Activated CD4-positive, alpha-beta T cell treated with anti-CD3 and anti-CD28 coated beads, Interleukin-2, amount 10 ng/mL, durations not matched to agents 7 days and 5 days (primary cell): ENCODE results near the gene ITGB1. TPM values are rescaled to one million over a fixed set of nuclear protein-coding genes. Genes with fewer than 3 reads are reported as not detected.

Experiments used
- CTCF ChIA-PET: fragments of 350-600 bp; sonication (Branson Sonifier 250); formaldehyde crosslinking; loops from one replicate; lab custom pipeline; 2021; ENCODE audit warnings: antibody characterized with exemption; lab: Charles Lee
- POLR2A ChIA-PET: fragments of 350-600 bp; sonication (Branson Sonifier 250); formaldehyde crosslinking; loops from one replicate; lab custom pipeline; 2021; ENCODE audit warnings: antibody characterized with exemption; lab: Charles Lee
- DNase-seq: peaks from one replicate; pipeline ENCODE4 v3.0.0-alpha.2; 2020
- H3K27ac Mint-ChIP-seq: one replicate; pipeline ENCODE4 v1.8.0; 2021; ENCODE audit warnings: mild to moderate bottlenecking, moderate library complexity, mixed read lengths
- H3K27me3 Mint-ChIP-seq: one replicate; pipeline ENCODE4 v1.8.0; 2021; ENCODE audit warnings: mixed read lengths
- H3K36me3 Mint-ChIP-seq: one replicate; pipeline ENCODE4 v1.8.0; 2021; ENCODE audit warnings: low read depth, mixed read lengths
- H3K4me1 Mint-ChIP-seq: one replicate; pipeline ENCODE4 v1.8.0; 2021; ENCODE audit warnings: mixed read lengths
- H3K4me3 Mint-ChIP-seq: one replicate; pipeline ENCODE4 v1.8.0; 2021; ENCODE audit warnings: mild to moderate bottlenecking, moderate library complexity, mixed read lengths
- H3K9me3 Mint-ChIP-seq: one replicate; pipeline ENCODE4 v1.8.0; 2021; ENCODE audit warnings: mixed read lengths
- total RNA-seq, 2 experiments: library from RNA; stranded (reverse); gene quantifications; one replicate each; pipeline ENCODE4 v1.2.3, GENCODE V29; 2021

ITGB1 gene
- total RNA-seq, 2 experiments from 2014 or later, result 89.4 to 98.4 TPM

- Mint-ChIP-seq H3K27me3 (no peaks in the 10 kb centered on the region), H3K27ac (no peak overlapping the region), H3K9me3 (no peaks in the 10 kb centered on the region), H3K36me3 (no peaks in the 10 kb centered on the region), H3K4me3 (no peak overlapping the region), H3K4me1 (peaks cover 5% of the 10 kb centered on the region)
- DNase-seq, result no peak
- ChIA-PET POLR2A (no interaction called here), CTCF (no interaction called here)
Measured at GRCh38 chr10:32888161-32888927, 69.7 kb downstream of the ITGB1 start.

GRCh38 chr10:32887481-32887880 is 70.5 kb downstream of the ITGB1 start:
- Mint-ChIP-seq H3K27me3 (no peaks in the 10 kb centered on the region), H3K27ac (no peak overlapping the region), H3K4me3 (no peak overlapping the region), H3K36me3 (no peaks in the 10 kb centered on the region), H3K9me3 (no peaks in the 10 kb centered on the region), H3K4me1 (peaks cover 5% of the 10 kb centered on the region)
- CTCF ChIA-PET, result no interaction called here
- POLR2A ChIA-PET, result no interaction called here
- no peak for DNase-seq

GRCh38 chr10:32882076-32882475 is 76.0 kb downstream of the ITGB1 start:
- POLR2A ChIA-PET, result no interaction called here
- Mint-ChIP-seq H3K36me3 (no peaks in the 10 kb centered on the region), H3K9me3 (no peaks in the 10 kb centered on the region), H3K27ac (no peak overlapping the region), H3K4me3 (no peak overlapping the region), H3K27me3 (no peaks in the 10 kb centered on the region), H3K4me1 (no peaks in the 10 kb centered on the region)
- no peak for DNase-seq
- CTCF ChIA-PET, result interaction anchor here (1.0 kb wide), 1 partner anchor 196 kb away, joined by 3 read pairs; no protein-coding TSS in a partner anchor

GRCh38 chr10:32878646-32879045 is 79.4 kb downstream of the ITGB1 start:
- POLR2A ChIA-PET, result no interaction called here
- Mint-ChIP-seq H3K4me3 (no peak overlapping the region), H3K9me3 (no peaks in the 10 kb centered on the region)

GRCh38 chr10:32877915-32878314 is 80.1 kb downstream of the ITGB1 start:
- Mint-ChIP-seq H3K27ac (no peak overlapping the region), H3K9me3 (no peaks in the 10 kb centered on the region), H3K4me3 (no peak overlapping the region), H3K27me3 (no peaks in the 10 kb centered on the region), H3K36me3 (no peaks in the 10 kb centered on the region), H3K4me1 (no peaks in the 10 kb centered on the region)
- CTCF ChIA-PET, result no interaction called here
- no peak for DNase-seq
- POLR2A ChIA-PET, result no interaction called here

More at GRCh38 chr10:32878646-32879045, 79.4 kb downstream of the ITGB1 start:
- no peak for DNase-seq
- Mint-ChIP-seq H3K4me1 (no peaks in the 10 kb centered on the region), H3K36me3 (no peaks in the 10 kb centered on the region), H3K27ac (no peak overlapping the region), H3K27me3 (no peaks in the 10 kb centered on the region)
- CTCF ChIA-PET, result no interaction called here

- CTCF ChIA-PET, result interaction anchor here (1.0 kb wide), 1 partner anchor 10 kb away, joined by 3 read pairs; no protein-coding TSS in a partner anchor
- H3K4me1 Mint-ChIP-seq, result no peaks in the 10 kb centered on the region
- peaks cover 7% of the 10 kb centered on the region for H3K27me3 Mint-ChIP-seq
- H3K9me3 Mint-ChIP-seq, result no peaks in the 10 kb centered on the region
- no peak overlapping the region for H3K4me3 Mint-ChIP-seq
- DNase-seq, result no peak
- POLR2A ChIA-PET, result no interaction called here
- no peak overlapping the region for H3K27ac Mint-ChIP-seq
- no peaks in the 10 kb centered on the region for H3K36me3 Mint-ChIP-seq
Measured at GRCh38 chr10:32865170-32865569, 92.9 kb downstream of the ITGB1 start.

- no peak overlapping the region for H3K27ac Mint-ChIP-seq
- H3K36me3 Mint-ChIP-seq, result no peaks in the 10 kb centered on the region
- peaks cover 2% of the 10 kb centered on the region for H3K27me3 Mint-ChIP-seq
- DNase-seq, result no peak
- no peak overlapping the region for H3K4me3 Mint-ChIP-seq
- peaks cover 2% of the 10 kb centered on the region for H3K9me3 Mint-ChIP-seq
- peaks cover 8% of the 10 kb centered on the region for H3K4me1 Mint-ChIP-seq
- POLR2A ChIA-PET, result no interaction called here
- CTCF ChIA-PET, result no interaction called here
Measured at GRCh38 chr10:32854435-32854834, 103.6 kb downstream of the ITGB1 start.

GRCh38 chr10:32851301-32851700 is 106.7 kb downstream of the ITGB1 start:
- Mint-ChIP-seq H3K9me3 (no peaks in the 10 kb centered on the region), H3K27ac (no peak overlapping the region), H3K36me3 (no peaks in the 10 kb centered on the region), H3K27me3 (no peaks in the 10 kb centered on the region), H3K4me3 (no peak overlapping the region), H3K4me1 (peaks cover 8% of the 10 kb centered on the region)
- ChIA-PET POLR2A (no interaction called here), CTCF (interaction anchor here (1.0 kb wide), 2 partner anchors 13 to 69 kb away, joined by 3 read pairs; no protein-coding TSS in a partner anchor)
- DNase-seq, result no peak
